Tibial nerve (tissue), 4 donors: ENCODE results near the gene TRIM52. TPM values are rescaled to one million over a fixed set of nuclear protein-coding genes. Genes with fewer than 3 reads are reported as not detected.

Experiments used
- DNase-seq, 2 donors: peaks; one replicate each; pipeline ENCODE4 v3.0.0-alpha.2; 2019; ENCODE audit warnings: low spot score in 2 of 2
- H3K27ac ChIP-seq, 4 donors: fragments of 200-600 bp; sonication (generic) in 3 of 4; one replicate each; pipeline ENCODE4 v1.5.1; 2017 to 2019; ENCODE audit warnings: mild to moderate bottlenecking in 1 of 4
- H3K27me3 ChIP-seq, 2 donors: fragments of 200-600 bp; sonication (generic) in 1 of 2; one replicate each; pipeline versions ENCODE4 v1.5.1 to v1.6.0; 2017 to 2019
- H3K36me3 ChIP-seq, 3 donors: fragments of 200-600 bp; sonication (generic); one replicate each; pipeline ENCODE4 v1.5.1; 2018 to 2019
- H3K4me1 ChIP-seq, 4 donors: fragments of 200-600 bp; sonication (generic) in 3 of 4; one replicate each; pipeline ENCODE4 v1.5.1; 2017 to 2019
- H3K4me3 ChIP-seq, 4 donors: fragments of 200-600 bp; sonication (generic) in 3 of 4; one replicate each; pipeline ENCODE4 v1.5.1; 2017 to 2019; ENCODE audit warnings: mild to moderate bottlenecking in 1 of 4, moderate library complexity in 1 of 4
- H3K9me3 ChIP-seq, 4 donors: fragments of 200-600 bp; sonication (generic) in 3 of 4; one replicate each; pipeline ENCODE4 v1.5.1; 2017 to 2019
- CTCF ChIP-seq, 5 experiments: fragments of 200-600 bp in 3 of 5; fragments of 450-650 bp in 2 of 5; sonication (generic) in 3 of 5; IDR thresholded peaks; one replicate each; pipeline ENCODE4 v1.5.1; 2016 to 2019; ENCODE audit warnings: antibody characterized with exemption in 5 of 5, mild to moderate bottlenecking in 3 of 5, moderate library complexity in 2 of 5
- EP300 ChIP-seq, 2 donors: sonication (generic); formaldehyde crosslinking; IDR thresholded peaks; one replicate each; pipeline ENCODE4 v1.6.1; 2017; ENCODE audit warnings: antibody characterized with exemption in 2 of 2, mild to moderate bottlenecking in 1 of 2
- POLR2A ChIP-seq, 2 donors: fragments of 450-650 bp; IDR thresholded peaks; one replicate each; pipeline ENCODE4 v1.6.1; 2017; ENCODE audit warnings: antibody characterized with exemption in 2 of 2, mild to moderate bottlenecking in 2 of 2, moderate library complexity in 2 of 2
- WGBS, 2 donors: methylation state at CpG; one replicate each; pipeline ENCODE4 v1.1.5; 2018; 5-methylcytosine and 5-hydroxymethylcytosine counted together
- total RNA-seq, 4 donors: library from RNA; depleted of rRNA; stranded (reverse); fragments of >200 nt; gene quantifications; one replicate each; pipeline ENCODE4 v1.1.0, GENCODE V29; 2016

TRIM52 gene
- total RNA-seq, 4 donors from 2014 or later, result 12.3 to 20.3 (median 16.4) TPM

DNA sequence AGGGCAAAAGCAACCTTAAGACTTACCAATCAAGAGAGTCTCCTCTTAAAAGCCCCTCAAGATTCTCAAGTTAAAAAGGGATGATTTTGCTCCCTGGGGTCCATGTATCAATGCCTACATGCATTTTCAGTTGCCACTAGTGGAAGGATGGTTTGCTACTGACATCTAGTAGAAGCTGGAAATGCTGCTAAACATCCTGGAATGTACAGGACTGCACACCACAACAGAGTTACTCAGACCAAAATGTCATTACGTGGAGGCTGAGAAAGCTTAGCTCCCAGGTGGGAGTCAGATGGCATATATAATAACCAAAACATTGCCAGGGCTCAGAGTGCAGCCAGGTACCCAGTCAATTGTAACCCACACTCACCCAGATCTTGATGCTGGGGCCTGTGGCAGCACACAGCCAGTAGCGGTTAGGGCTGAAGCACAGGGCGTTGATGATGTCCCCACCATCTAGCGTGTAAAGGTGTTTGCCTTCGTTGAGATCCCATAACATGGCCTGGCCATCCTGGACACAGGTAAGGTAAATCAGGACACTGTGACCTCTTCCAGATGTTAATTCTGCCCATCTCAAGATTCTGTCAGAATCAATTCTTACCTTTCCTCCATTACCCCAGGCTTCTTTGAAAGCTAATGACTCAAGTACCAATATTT lies 23.1 kb downstream of the TRIM52 start:
- no peaks in the 10 kb centered on the region for H3K27me3 ChIP-seq
- peaks cover 29 to 93% (median 36%) of the 10 kb centered on the region in 3 donors for H3K36me3 ChIP-seq
- no peak overlapping the region for H3K27ac ChIP-seq
- H3K9me3 ChIP-seq, result no peaks in the 10 kb centered on the region
- TF ChIP-seq CTCF (IDR thresholded peaks at IDR 0.05) (no peak), POLR2A (IDR thresholded peaks at IDR 0.05) (no peak), EP300 (IDR thresholded peaks at IDR 0.05) (no peak)
- 89 to 92% methylated on average over 5 of the region's 5 CpGs for WGBS, 2 donors
- H3K4me3 ChIP-seq, result no peak overlapping the region
- no peak for DNase-seq
- peaks cover 0 to 37% (median 18%) of the 10 kb centered on the region in 4 donors for H3K4me1 ChIP-seq

- Histone ChIP-seq H3K36me3 (peaks cover 28 to 100% (median 36%) of the 10 kb centered on the region in 3 donors), H3K27me3 (no peaks in the 10 kb centered on the region), H3K4me1 (peaks cover 0 to 29% (median 12%) of the 10 kb centered on the region in 4 donors), H3K27ac (no peak overlapping the region), H3K4me3 (no peak overlapping the region), H3K9me3 (no peaks in the 10 kb centered on the region)
- DNase-seq, result no peak
- TF ChIP-seq CTCF (IDR thresholded peaks at IDR 0.05), result no peak
- no peak for TF ChIP-seq POLR2A (IDR thresholded peaks at IDR 0.05)
- TF ChIP-seq EP300 (IDR thresholded peaks at IDR 0.05), result no peak
- WGBS, 2 donors, result 80 to 91% methylated on average over 10 of the region's 10 CpGs
Measured at GRCh38 chr5:181236954-181237641, 23.8 kb downstream of the TRIM52 start.

GRCh38 chr5:181236471-181236870 lies 24.5 kb downstream of the TRIM52 start:
- no peaks in the 10 kb centered on the region for H3K9me3 ChIP-seq
- peaks cover 0 to 23% (median 6%) of the 10 kb centered on the region in 4 donors for H3K4me1 ChIP-seq
- H3K27me3 ChIP-seq, result no peaks in the 10 kb centered on the region
- H3K27ac ChIP-seq, result no peak overlapping the region
- TF ChIP-seq POLR2A (IDR thresholded peaks at IDR 0.05) (no peak), EP300 (IDR thresholded peaks at IDR 0.05) (no peak), CTCF (IDR thresholded peaks at IDR 0.05) (no peak)
- no peak overlapping the region for H3K4me3 ChIP-seq
- 78 to 82% methylated on average over 6 of the region's 6 CpGs for WGBS, 2 donors
- DNase-seq, result no peak
- peaks cover 24 to 100% (median 36%) of the 10 kb centered on the region in 3 donors for H3K36me3 ChIP-seq

GRCh38 chr5:181235689-181236366 lies 25.1 kb downstream of the TRIM52 start:
- H3K36me3 ChIP-seq, result peaks cover 24 to 100% (median 36%) of the 10 kb centered on the region in 3 donors

More at GRCh38 chr5:181235689-181236366, 25.1 kb downstream of the TRIM52 start:
- TF ChIP-seq POLR2A (IDR thresholded peaks at IDR 0.05), result no peak
- no peak for TF ChIP-seq CTCF (IDR thresholded peaks at IDR 0.05)
- no peak for TF ChIP-seq EP300 (IDR thresholded peaks at IDR 0.05)
- Histone ChIP-seq H3K4me3 (no peak overlapping the region), H3K27me3 (no peaks in the 10 kb centered on the region), H3K9me3 (no peaks in the 10 kb centered on the region), H3K27ac (no peak overlapping the region), H3K4me1 (peaks cover 0 to 17% (median 2%) of the 10 kb centered on the region in 4 donors)
- no peak for DNase-seq
- WGBS, 2 donors, result 78 to 82% methylated on average over 5 of the region's 5 CpGs
